Measurements from ENCODE around the gene RFNG.

The RFNG gene

GRCh38 chr17:82089723-82090548 lies 38.3 kb upstream of the RFNG start:
- DNase-seq (ENCODE audit: low read depth in 2 of 2) = no peak

GRCh38 chr17:82088838-82089722 lies 37.5 kb upstream of the RFNG start:
- DNase-seq (ENCODE audit: low read depth in 2 of 2) = no peak

- DNase-seq (ENCODE audit: low read depth in 2 of 2) = no peak
Observed at GRCh38 chr17:82087961-82088837, 36.6 kb upstream of the RFNG start.

- no peak for DNase-seq (ENCODE audit: low read depth in 2 of 2)
Observed at GRCh38 chr17:82086941-82087906, 35.6 kb upstream of the RFNG start.

- DNase-seq (ENCODE audit: low read depth in 2 of 2) = no peak
Observed at GRCh38 chr17:82085931-82086764, 34.5 kb upstream of the RFNG start.

DNA sequence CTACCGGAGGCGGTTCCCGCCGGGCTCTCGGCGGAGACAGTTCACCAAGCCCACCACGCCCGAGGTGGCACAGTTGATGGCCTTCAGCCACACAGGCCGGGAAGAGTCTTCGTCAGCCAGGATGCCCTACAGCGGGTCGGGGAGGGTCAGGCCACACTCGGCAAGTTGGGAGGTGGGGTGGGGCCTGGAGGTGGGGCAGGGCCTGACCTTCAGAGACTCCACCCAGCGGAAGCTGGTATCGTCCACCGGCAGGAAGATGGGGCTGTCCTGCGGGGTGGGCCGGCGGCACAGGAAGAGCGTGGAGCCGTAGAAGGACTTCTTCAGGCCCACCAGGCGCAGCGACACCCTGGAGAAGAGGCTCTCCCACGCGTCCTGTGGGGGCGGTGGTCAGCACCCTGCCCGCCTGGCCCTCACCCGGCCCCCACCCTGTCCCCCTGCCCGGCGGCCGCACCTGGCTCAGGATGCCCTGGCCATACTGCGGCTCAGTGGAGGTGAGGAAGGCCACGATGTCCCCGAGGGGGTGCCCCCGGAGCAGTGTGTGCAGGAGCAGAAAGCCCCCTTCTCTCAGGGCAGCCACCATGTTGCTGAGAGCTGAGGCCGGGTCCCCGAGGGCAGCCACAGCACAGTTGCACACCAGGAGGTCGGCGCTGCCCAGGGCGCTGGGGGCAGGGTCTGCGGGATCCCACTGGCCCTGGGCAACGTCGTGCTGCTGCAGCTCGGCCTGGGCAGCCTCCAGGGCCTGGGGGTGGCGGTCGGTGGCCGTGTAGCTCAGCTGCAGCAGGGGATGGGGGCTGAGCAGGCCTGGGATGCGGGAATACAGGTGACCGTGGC lies 33.6 kb upstream of the RFNG start:
- no peak for DNase-seq (ENCODE audit: low read depth in 2 of 2)

DNA sequence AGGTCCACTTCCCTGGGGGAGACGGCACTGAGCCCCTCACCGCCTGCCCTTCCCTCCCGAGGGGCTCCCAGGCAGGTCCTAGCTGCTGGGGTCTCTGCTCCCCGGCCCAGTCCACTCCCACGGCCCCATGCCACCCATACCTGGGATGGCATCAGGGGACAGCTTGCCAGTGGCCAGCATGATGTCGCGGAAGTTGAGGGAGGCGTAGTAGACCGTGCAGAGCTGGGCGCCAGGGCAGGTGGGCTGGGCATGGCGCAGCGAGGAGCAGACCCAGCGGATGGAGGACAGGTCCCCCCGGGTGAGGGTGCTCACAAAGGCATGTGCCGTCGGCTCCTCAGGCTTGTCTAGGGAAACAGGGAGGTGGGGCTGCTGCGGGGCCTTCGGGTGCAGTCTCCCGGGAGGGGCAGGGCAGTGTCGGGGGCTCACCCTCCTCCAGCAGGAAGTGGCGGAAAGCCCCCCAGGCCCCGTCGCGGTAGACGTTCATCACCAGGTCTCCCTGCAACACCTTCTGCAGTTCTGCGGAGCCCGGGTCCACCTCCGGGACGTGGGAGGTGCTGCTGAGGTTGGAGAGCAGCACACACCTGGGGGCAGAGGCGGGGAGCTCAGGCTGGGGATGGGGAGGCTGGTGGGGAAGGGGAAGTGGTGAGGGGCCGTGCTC lies 32.9 kb upstream of the RFNG start:
- DNase-seq (ENCODE audit: low read depth in 2 of 2) = no peak

DNA sequence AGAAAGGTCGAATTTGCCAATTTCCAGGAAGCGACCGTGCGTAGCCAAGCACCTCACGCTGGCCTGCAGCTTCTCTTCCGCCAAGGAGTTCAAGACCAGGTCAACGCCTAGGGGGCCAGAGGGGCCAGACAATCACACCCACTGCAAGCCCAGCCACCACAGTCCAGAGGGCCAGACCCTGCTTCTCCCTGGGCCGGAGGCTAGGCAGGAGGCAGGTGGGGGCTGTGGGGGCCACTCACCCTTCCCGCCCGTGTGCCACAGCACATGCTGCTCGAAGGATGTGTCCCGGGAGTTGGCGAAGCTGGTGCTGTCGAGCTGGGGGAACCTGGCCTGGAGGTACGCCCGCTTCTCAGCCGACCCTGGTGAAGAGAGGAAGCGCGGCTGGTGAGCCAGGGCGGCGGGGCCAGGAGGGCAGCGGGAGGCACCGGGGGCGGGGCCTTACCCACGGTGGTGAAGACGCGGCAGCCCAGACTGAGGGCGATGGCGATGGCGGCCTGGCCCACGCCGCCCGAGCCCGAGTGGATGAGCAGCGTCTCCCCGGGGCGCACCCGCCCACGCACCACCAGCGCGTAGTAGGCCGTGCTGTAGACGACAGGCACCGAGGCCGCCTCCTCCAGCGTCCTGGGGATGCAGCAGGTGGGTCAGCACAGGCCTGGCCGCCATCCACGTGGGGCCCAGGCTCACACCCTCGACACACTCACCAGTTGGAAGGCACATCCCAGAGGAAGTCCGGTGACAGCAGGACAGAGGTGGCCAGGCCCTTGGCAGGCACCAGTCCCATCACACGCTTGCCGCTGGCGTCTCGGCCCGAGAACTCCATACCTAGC lies 32.1 kb upstream of the RFNG start:
- no peak for DNase-seq (ENCODE audit: low read depth in 2 of 2)

- DNase-seq (ENCODE audit: low read depth in 2 of 2) = no peak
Observed at GRCh38 chr17:82083009-82083408, 31.4 kb upstream of the RFNG start.

- DNase-seq (ENCODE audit: low read depth in 2 of 2) = no peak
Observed at GRCh38 chr17:82082456-82082855, 30.8 kb upstream of the RFNG start.

DNA sequence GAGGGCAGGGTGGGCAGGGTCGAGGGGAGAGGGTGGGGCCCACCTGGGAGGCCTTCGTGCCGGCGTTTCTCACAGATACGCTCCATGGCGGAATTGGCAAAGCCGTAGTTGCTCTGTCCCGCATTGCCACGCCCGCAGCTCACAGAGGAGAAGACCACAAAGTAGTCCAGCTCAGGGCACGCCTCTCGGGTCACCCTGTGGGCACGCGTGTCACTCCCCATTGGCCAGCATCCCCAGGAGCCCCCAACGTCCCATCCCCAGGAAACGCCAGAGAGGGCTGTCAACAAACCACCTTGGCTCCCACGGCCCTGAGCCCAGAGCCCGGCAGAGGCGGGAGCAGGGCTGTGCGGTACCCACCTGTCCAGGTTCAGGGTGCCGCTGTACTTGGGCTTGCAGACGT lies 30.4 kb upstream of the RFNG start:
- DNase-seq (ENCODE audit: low read depth in 2 of 2) = no peak

- DNase-seq (ENCODE audit: low read depth in 2 of 2) = no peak
Observed at GRCh38 chr17:82081546-82081945, 29.9 kb upstream of the RFNG start.

- DNase-seq (ENCODE audit: low read depth in 2 of 2) = no peak
Observed at GRCh38 chr17:82080789-82081464, 29.3 kb upstream of the RFNG start.

DNA sequence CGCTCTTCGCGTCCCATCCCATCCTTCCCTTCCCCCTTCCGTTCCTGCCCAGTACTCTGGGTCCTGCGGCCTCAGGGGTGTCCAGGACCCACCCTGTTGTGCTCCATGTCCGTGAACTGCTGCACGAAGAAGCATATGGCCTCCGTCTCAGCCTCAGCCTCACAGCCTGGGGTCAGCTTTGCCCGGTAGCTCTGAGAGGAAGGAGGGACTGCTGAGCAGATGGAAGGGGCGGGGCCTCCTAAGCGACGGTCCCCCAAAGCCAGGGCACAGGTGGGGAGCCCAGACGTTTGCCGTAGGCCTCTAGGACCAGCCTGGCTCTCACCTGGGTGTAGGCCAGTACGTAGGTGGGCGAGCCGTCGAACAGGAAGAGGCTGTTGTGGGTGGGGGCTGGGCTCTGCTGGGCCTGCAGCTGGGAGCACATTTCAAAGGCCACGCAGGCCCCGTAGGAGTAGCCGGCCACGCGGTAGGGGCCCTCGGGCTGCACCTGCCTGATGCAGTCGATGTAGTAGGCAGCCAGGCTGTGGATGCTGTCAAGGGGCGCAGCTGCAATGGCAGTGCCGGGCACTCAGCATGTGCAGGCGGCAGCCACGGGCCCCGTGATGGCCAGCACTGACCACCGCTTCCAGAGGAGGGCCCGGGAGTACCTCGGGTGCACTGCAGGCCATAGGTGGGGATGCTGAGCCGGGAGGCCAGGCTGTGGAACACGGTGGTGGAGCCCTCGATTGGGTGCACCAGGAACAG lies 28.6 kb upstream of the RFNG start:
- DNase-seq (ENCODE audit: low read depth in 2 of 2) = no peak

DNA sequence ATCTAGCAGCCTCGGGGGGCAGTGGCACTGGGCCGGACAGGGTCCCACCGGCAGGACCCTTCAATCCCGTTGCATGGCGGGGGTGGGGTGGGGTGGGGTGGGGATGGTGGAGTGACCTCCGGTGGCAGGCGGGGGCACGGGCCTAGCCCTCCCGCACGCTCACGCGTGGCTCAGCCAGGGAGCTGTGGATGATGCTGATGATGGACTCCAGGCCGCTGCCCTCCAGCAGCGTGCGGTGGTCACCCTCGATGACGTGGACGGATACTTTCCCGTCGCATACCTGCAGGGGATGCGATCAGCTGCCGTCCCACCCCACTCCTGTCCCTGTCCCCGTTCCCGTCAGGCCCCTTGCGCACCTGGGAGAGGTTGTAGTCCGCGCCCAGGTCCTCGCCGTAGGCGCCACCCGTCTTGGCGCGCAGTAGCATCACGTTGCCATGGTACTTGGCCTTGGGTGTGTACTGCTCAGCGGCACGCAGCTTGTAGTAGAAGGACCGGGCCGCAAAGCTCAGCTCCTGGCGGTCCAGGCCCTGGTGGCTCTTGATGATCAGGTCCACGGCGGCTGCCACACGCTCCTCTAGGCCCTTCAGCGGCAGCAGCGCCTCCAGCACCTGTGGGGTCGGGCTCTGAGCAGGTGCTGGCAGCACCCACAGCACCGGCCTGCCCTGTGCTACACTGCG lies 27.5 kb upstream of the RFNG start:
- DNase-seq (ENCODE audit: low read depth in 2 of 2) = no peak

DNA sequence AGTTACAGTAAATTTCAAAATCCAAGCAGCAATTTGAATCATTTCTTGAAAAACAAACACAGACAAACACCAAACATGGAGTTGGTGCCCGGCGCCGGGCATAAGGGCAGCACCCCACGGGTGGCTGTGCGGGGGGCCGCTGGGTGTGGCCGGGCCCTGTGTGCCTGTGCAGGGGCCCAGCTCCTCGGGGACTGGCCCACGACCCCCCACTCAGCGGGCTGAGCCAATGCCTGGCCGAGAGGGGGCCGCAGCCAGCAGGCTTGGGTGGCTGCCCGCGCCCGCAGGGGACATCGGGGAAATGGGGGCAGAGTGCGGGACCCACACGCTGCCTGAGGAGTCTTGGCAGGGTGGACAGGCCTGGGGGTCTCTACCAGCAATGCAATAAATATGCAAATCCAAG lies 26.8 kb upstream of the RFNG start:
- no peak for DNase-seq (ENCODE audit: low read depth in 2 of 2)

Data from stimulated activated CD4-positive, alpha-beta T cell treated with anti-CD3 and anti-CD28 coated beads, Interleukin-15, amount 100 ng/mL, for 48 hours (primary cell).